ENCODE measurements around the gene OR10G8.
"Not testable (repeated sequence)": the region's sequence is repeated elsewhere in the genome, so short reads cannot be mapped to it uniquely, and the experiment has no call there.

OR10G8 gene

GRCh38 chr11:124026498-124026897 lies at the start of gene OR10G8:
Gene OR10G8 (plus strand): TSS chr11:124026798. CDS start chr11:124029623, 2,825 bp downstream.
- DNase-seq (ENCODE audit: low read depth in 2 of 2), result no peak

- no peak for DNase-seq (ENCODE audit: low read depth in 2 of 2)
These were observed 48.8 kb upstream of the OR10G8 start, which contains the start of gene OR10S1 for GRCh38 chr11:123977731-123978347. Gene OR10S1 (minus strand): TSS chr11:123977781. CDS start chr11:123977664, 117 bp downstream.

- no peak for DNase-seq (ENCODE audit: low read depth in 2 of 2)
These were observed 47.3 kb upstream of the OR10G8 start for GRCh38 chr11:123979311-123979710.

- DNase-seq (ENCODE audit: low read depth in 2 of 2), result no peak
These were observed 31.5 kb upstream of the OR10G8 start, which contains the start of gene OR10G6 for GRCh38 chr11:123995119-123995518. Gene OR10G6 (minus strand): TSS chr11:123995161. CDS start chr11:123995161, 0 bp downstream.

GRCh38 chr11:124012697-124013096 lies 13.9 kb upstream of the OR10G8 start, which contains the start of gene OR10G4:
Gene OR10G4 (plus strand): TSS chr11:124012997. CDS start chr11:124015575, 2,578 bp downstream.
- DNase-seq (ENCODE audit: low read depth in 2 of 2), result no peak

- DNase-seq (ENCODE audit: low read depth in 2 of 2), result not testable (repeated sequence)
These were observed 10.8 kb upstream of the OR10G8 start for GRCh38 chr11:124015837-124016236.

GRCh38 chr11:124036666-124037065 lies 10.1 kb downstream of the OR10G8 start:
- no peak for DNase-seq (ENCODE audit: low read depth in 2 of 2)

GRCh38 chr11:124039557-124039956 lies 13.0 kb downstream of the OR10G8 start:
- no peak for DNase-seq (ENCODE audit: low read depth in 2 of 2)

- DNase-seq (ENCODE audit: low read depth in 2 of 2), result no peak
These were observed 14.7 kb downstream of the OR10G8 start, which contains the start of gene OR10G7 for GRCh38 chr11:124041254-124041653. Gene OR10G7 (minus strand): TSS chr11:124041325. CDS start chr11:124039001, 2,324 bp downstream.

- no peak for DNase-seq (ENCODE audit: low read depth in 2 of 2)
These were observed 16.8 kb downstream of the OR10G8 start for GRCh38 chr11:124043420-124043819.

- DNase-seq (ENCODE audit: low read depth in 2 of 2), result no peak
These were observed 24.1 kb downstream of the OR10G8 start for GRCh38 chr11:124050748-124051147.

GRCh38 chr11:124052966-124053365 lies 26.4 kb downstream of the OR10G8 start:
- no peak for DNase-seq (ENCODE audit: low read depth in 2 of 2)

GRCh38 chr11:124068601-124069110 lies 42.1 kb downstream of the OR10G8 start:
- DNase-seq (ENCODE audit: low read depth in 2 of 2), result no peak

- peak; percentile 23 to 32 for DNase-seq (ENCODE audit: low read depth in 2 of 2)
These were observed 43.1 kb downstream of the OR10G8 start for GRCh38 chr11:124069429-124070401.

- DNase-seq (ENCODE audit: low read depth in 2 of 2), result peak; percentile 50 to 58
These were observed 44.5 kb downstream of the OR10G8 start for GRCh38 chr11:124070915-124071622.

- no peak for DNase-seq (ENCODE audit: low read depth in 2 of 2)
These were observed 45.0 kb downstream of the OR10G8 start for GRCh38 chr11:124071623-124071948.

GRCh38 chr11:124072147-124072546 lies 45.5 kb downstream of the OR10G8 start:
- DNase-seq (ENCODE audit: low read depth in 2 of 2), result no peak

- no peak for DNase-seq (ENCODE audit: low read depth in 2 of 2)
These were observed 48.0 kb downstream of the OR10G8 start for GRCh38 chr11:124074554-124074953.

- DNase-seq (ENCODE audit: low read depth in 2 of 2), result no peak
These were observed 48.9 kb downstream of the OR10G8 start for GRCh38 chr11:124075492-124075840.

GRCh38 chr11:124075841-124076651 lies 49.4 kb downstream of the OR10G8 start:
- DNase-seq (ENCODE audit: low read depth in 2 of 2), result no peak

- no peak for DNase-seq (ENCODE audit: low read depth in 2 of 2)
These were observed 50.7 kb downstream of the OR10G8 start for GRCh38 chr11:124077266-124077665.
